Measurements from ENCODE around the gene CEP83. TPM values are rescaled to one million over a fixed set of nuclear protein-coding genes. Genes with fewer than 3 reads are reported as not detected.

Gene CEP83
- total and polyA plus RNA-seq, 5 donors, result 14.4 to 45.7 (median 26.5) TPM

- no peak for DNase-seq
- H3K27me3 ChIP-seq (ENCODE audit: control insufficient read depth, insufficient read depth), result no peaks in the 10 kb centered on the region
- ATAC-seq, result no peak
- H3K9me3 ChIP-seq (ENCODE audit: control insufficient read depth, low read length), result no peaks in the 10 kb centered on the region
- H3K4me3 ChIP-seq (ENCODE audit: low read length), result no peak overlapping the region
- H3K27ac ChIP-seq (ENCODE audit: low read length), result no peak overlapping the region
- 90% methylated on average over 4 of the region's 4 CpGs for WGBS
- intact Hi-C loops (cut with DNase I), result no loop called here
- no peaks in the 10 kb centered on the region for H3K4me1 ChIP-seq (ENCODE audit: control insufficient read depth, insufficient read depth, low read length)
These were observed 190.2 kb downstream of the CEP83 start for GRCh38 chr12:94269316-94269999.

GRCh38 chr12:94267921-94268471, 191.7 kb downstream of the CEP83 start:
- DNase-seq (no peak), ATAC-seq (no peak)
- H3K27ac ChIP-seq (ENCODE audit: low read length), result no peak overlapping the region
- no peaks in the 10 kb centered on the region for H3K27me3 ChIP-seq (ENCODE audit: control insufficient read depth, insufficient read depth)
- no peak overlapping the region for H3K4me3 ChIP-seq (ENCODE audit: low read length)
- intact Hi-C loops (cut with DNase I), result no loop called here
- H3K4me1 ChIP-seq (ENCODE audit: control insufficient read depth, insufficient read depth, low read length), result no peaks in the 10 kb centered on the region
- H3K9me3 ChIP-seq (ENCODE audit: control insufficient read depth, low read length), result no peaks in the 10 kb centered on the region
- WGBS, result 67% methylated on average over 5 of the region's 5 CpGs

- Histone ChIP-seq H3K4me1 (ENCODE audit: control insufficient read depth, insufficient read depth, low read length) (no peaks in the 10 kb centered on the region), H3K27me3 (ENCODE audit: control insufficient read depth, insufficient read depth) (no peaks in the 10 kb centered on the region), H3K9me3 (ENCODE audit: control insufficient read depth, low read length) (no peaks in the 10 kb centered on the region), H3K4me3 (ENCODE audit: low read length) (no peak overlapping the region), H3K27ac (ENCODE audit: low read length) (no peak overlapping the region)
- WGBS, result 45% methylated on average over 3 of the region's 3 CpGs
- intact Hi-C loops (cut with DNase I), result no loop called here
- ATAC-seq (no peak), DNase-seq (peak in 1 of 3 donors; percentile 45)
These were observed 192.2 kb downstream of the CEP83 start for GRCh38 chr12:94267537-94267872.

GRCh38 chr12:94266796-94267536, 192.7 kb downstream of the CEP83 start:
- intact Hi-C loops (cut with DNase I), result no loop called here
- H3K4me1 ChIP-seq (ENCODE audit: control insufficient read depth, insufficient read depth, low read length), result peaks cover 2% of the 10 kb centered on the region

GRCh38 chr12:94265966-94266745, 193.5 kb downstream of the CEP83 start:
- 85% methylated on average over 14 of the region's 14 CpGs for WGBS
- Histone ChIP-seq H3K27me3 (ENCODE audit: control insufficient read depth, insufficient read depth) (no peaks in the 10 kb centered on the region), H3K4me1 (ENCODE audit: control insufficient read depth, insufficient read depth, low read length) (peaks cover 4% of the 10 kb centered on the region), H3K9me3 (ENCODE audit: control insufficient read depth, low read length) (no peaks in the 10 kb centered on the region), H3K27ac (ENCODE audit: low read length) (no peak overlapping the region), H3K4me3 (ENCODE audit: low read length) (no peak overlapping the region)
- DNase-seq (peak in 1 of 3 donors; percentile 51), ATAC-seq (no peak)
- intact Hi-C loops (cut with DNase I), result no loop called here

More at GRCh38 chr12:94266796-94267536, 192.7 kb downstream of the CEP83 start:
- H3K4me3 ChIP-seq (ENCODE audit: low read length), result no peak overlapping the region
- H3K27me3 ChIP-seq (ENCODE audit: control insufficient read depth, insufficient read depth), result no peaks in the 10 kb centered on the region
- H3K27ac ChIP-seq (ENCODE audit: low read length), result no peak overlapping the region
- DNase-seq (no peak), ATAC-seq (no peak)
- H3K9me3 ChIP-seq (ENCODE audit: control insufficient read depth, low read length), result no peaks in the 10 kb centered on the region
- WGBS, result 58% methylated on average over 11 of the region's 11 CpGs

GRCh38 chr12:94265539-94265938, 194.1 kb downstream of the CEP83 start:
- DNase-seq, result no peak
- 47% methylated on average over 7 of the region's 7 CpGs for WGBS
- ATAC-seq, result no peak
- Histone ChIP-seq H3K9me3 (ENCODE audit: control insufficient read depth, low read length) (no peaks in the 10 kb centered on the region), H3K27ac (ENCODE audit: low read length) (no peak overlapping the region), H3K27me3 (ENCODE audit: control insufficient read depth, insufficient read depth) (no peaks in the 10 kb centered on the region), H3K4me1 (ENCODE audit: control insufficient read depth, insufficient read depth, low read length) (peaks cover 6% of the 10 kb centered on the region), H3K4me3 (ENCODE audit: low read length) (no peak overlapping the region)
- intact Hi-C loops (cut with DNase I), result no loop called here

GRCh38 chr12:94264736-94265485, 194.8 kb downstream of the CEP83 start:
- Histone ChIP-seq H3K27ac (ENCODE audit: low read length) (no peak overlapping the region), H3K4me1 (ENCODE audit: control insufficient read depth, insufficient read depth, low read length) (peaks cover 8% of the 10 kb centered on the region), H3K9me3 (ENCODE audit: control insufficient read depth, low read length) (no peaks in the 10 kb centered on the region), H3K4me3 (ENCODE audit: low read length) (no peak overlapping the region), H3K27me3 (ENCODE audit: control insufficient read depth, insufficient read depth) (no peaks in the 10 kb centered on the region)
- no peak for DNase-seq
- WGBS, result 76% methylated on average over 19 of the region's 19 CpGs
- no peak for ATAC-seq
- intact Hi-C loops (cut with DNase I), result no loop called here

GRCh38 chr12:94263905-94264561, 195.6 kb downstream of the CEP83 start:
- no peak for DNase-seq
- Histone ChIP-seq H3K27me3 (ENCODE audit: control insufficient read depth, insufficient read depth) (no peaks in the 10 kb centered on the region), H3K27ac (ENCODE audit: low read length) (no peak overlapping the region), H3K4me1 (ENCODE audit: control insufficient read depth, insufficient read depth, low read length) (peaks cover 8% of the 10 kb centered on the region), H3K9me3 (ENCODE audit: control insufficient read depth, low read length) (no peaks in the 10 kb centered on the region), H3K4me3 (ENCODE audit: low read length) (no peak overlapping the region)
- intact Hi-C loops (cut with DNase I), result no loop called here
- no peak for ATAC-seq
- 54% methylated on average over 20 of the region's 20 CpGs for WGBS

- Histone ChIP-seq H3K27ac (ENCODE audit: low read length) (peak overlapping the region; percentile 73), H3K9me3 (ENCODE audit: control insufficient read depth, low read length) (no peaks in the 10 kb centered on the region), H3K27me3 (ENCODE audit: control insufficient read depth, insufficient read depth) (no peaks in the 10 kb centered on the region), H3K4me1 (ENCODE audit: control insufficient read depth, insufficient read depth, low read length) (peaks cover 8% of the 10 kb centered on the region), H3K4me3 (ENCODE audit: low read length) (no peak overlapping the region)
- 61% methylated on average over 14 of the region's 14 CpGs for WGBS
- ATAC-seq (peak in 1 of 2 donors; percentile 8), DNase-seq (peak in 2 of 3 donors; percentile 27 to 66)
- intact Hi-C loops (cut with DNase I), result no loop called here
These were observed 196.5 kb downstream of the CEP83 start for GRCh38 chr12:94263011-94263811.

Measured in right cardiac atrium (tissue), 5 donors.